HepG2 (cell line): ENCODE measurements around the gene PLIN5. TPM values are rescaled to one million over a fixed set of nuclear protein-coding genes. Genes with fewer than 3 reads are reported as not detected.

Experiments used
- ARID2 ChIP-seq: sonication (generic); formaldehyde crosslinking; IDR thresholded peaks from 2 replicates; pipeline ENCODE4 v1.8.1; 2022; ENCODE audit warnings: mild to moderate bottlenecking, missing genetic modification reagents, borderline replicate concordance
- BCLAF1 ChIP-seq: fragments of 450-650 bp; IDR thresholded peaks from 2 replicates; pipeline ENCODE4 v1.6.1; 2017; ENCODE audit warnings: mild to moderate bottlenecking
- GTF3A ChIP-seq: sonication (generic); formaldehyde crosslinking; conservative IDR thresholded peaks from 2 replicates; pipeline ENCODE4 v1.4.0; 2020; ENCODE audit warnings: mild to moderate bottlenecking, missing genetic modification reagents
- HMG20B ChIP-seq: conservative IDR thresholded peaks from 2 replicates; pipeline ENCODE4 v1.6.1; 2016; ENCODE audit warnings: missing genetic modification reagents, missing compliant biosample characterization
- KLF11 ChIP-seq: IDR thresholded peaks from 2 replicates; pipeline ENCODE4 v1.6.1; 2016; ENCODE audit warnings: missing compliant biosample characterization
- MXD1 ChIP-seq: sonication (generic); formaldehyde crosslinking; IDR thresholded peaks from 2 replicates; pipeline ENCODE4 v1.4.0; 2020; ENCODE audit warnings: mild to moderate bottlenecking, missing genetic modification reagents
- MYC ChIP-seq: sonication (generic); formaldehyde crosslinking; IDR thresholded peaks from 2 replicates; pipeline ENCODE4 v1.9.0; 2021; ENCODE audit warnings: missing genetic modification reagents, borderline replicate concordance
- NR2F6 ChIP-seq, 2 experiments: IDR thresholded peaks; 2 replicates each; pipeline ENCODE4 v1.6.1; 2016; ENCODE audit warnings: antibody characterized with exemption in 1 of 2, mild to moderate bottlenecking in 1 of 2
- SOX5 ChIP-seq: IDR thresholded peaks from 2 replicates; pipeline ENCODE4 v1.6.1; 2016; ENCODE audit warnings: borderline replicate concordance
- STAT6 ChIP-seq: sonication (generic); formaldehyde crosslinking; IDR thresholded peaks from 2 replicates; pipeline ENCODE4 v1.4.0; 2020; ENCODE audit warnings: missing genetic modification reagents, mild to moderate bottlenecking, borderline replicate concordance
- TEAD3 ChIP-seq: optimal IDR thresholded peaks from 2 replicates; pipeline ENCODE3; 2016; ENCODE audit warnings: borderline replicate concordance
- ZBTB10 ChIP-seq: sonication (generic); formaldehyde crosslinking; IDR thresholded peaks from 2 replicates; pipeline ENCODE4 v1.4.0; 2020; ENCODE audit warnings: missing genetic modification reagents, borderline replicate concordance
- ZBTB7A ChIP-seq: sonication (generic); formaldehyde crosslinking; IDR thresholded peaks from 2 replicates; pipeline ENCODE4 v1.8.0; 2022; ENCODE audit warnings: mild to moderate bottlenecking, missing genetic modification reagents
- ZC3H4 ChIP-seq: sonication (generic); formaldehyde crosslinking; IDR thresholded peaks from 2 replicates; pipeline ENCODE4 v1.4.0; 2020; ENCODE audit warnings: missing genetic modification reagents, borderline replicate concordance
- ZNF138 ChIP-seq: sonication (generic); formaldehyde crosslinking; IDR thresholded peaks from 2 replicates; pipeline ENCODE4 v1.5.0; 2020; ENCODE audit warnings: mild to moderate bottlenecking, low read depth, missing genetic modification reagents
- ZNF362 ChIP-seq: sonication (generic); formaldehyde crosslinking; IDR thresholded peaks from 2 replicates; pipeline ENCODE4 v1.4.0; 2020; ENCODE audit warnings: missing genetic modification reagents, mild to moderate bottlenecking, borderline replicate concordance
- polyA plus RNA-seq, 8 experiments: library from polyadenylated mRNA; depleted of rRNA in 3 of 8; stranded (reverse) in 7 of 8; unstranded in 1 of 8; fragments of >200 nt; fragmentation: Illumina TruSeq in 4 of 8; extraction: Trizol in 4 of 8; gene quantifications; 2 replicates each; pipeline versions ENCODE4 v1.2.1 to v1.2.3, GENCODE V29; 2011 to 2016; ENCODE audit warnings: low read depth in 4 of 8, missing spikeins in 1 of 8, mixed read lengths in 1 of 8; ENCODE audit not compliant: insufficient read depth in 1 of 8
- total RNA-seq, 5 experiments: library from RNA; depleted of rRNA; stranded (reverse); fragments of >200 nt; fragmentation: Illumina TruSeq; extraction: Trizol; gene quantifications; 2 replicates each; pipeline ENCODE4 v1.2.3, GENCODE V29; 2016; ENCODE audit warnings: low read depth in 1 of 5
- TF ChIP-seq, protein P1 (sequence below): sonication (generic); formaldehyde crosslinking; IDR thresholded peaks from 2 replicates; pipeline ENCODE4 v1.5.0; 2020; ENCODE audit warnings: mild to moderate bottlenecking, low read depth, missing genetic modification reagents, borderline replicate concordance

PLIN5 gene
- total and polyA plus RNA-seq, 2 of the 13 experiments (the other 11 are each of a cell fraction or from before 2014, with no cell fraction given): 1.8 to 4.8 TPM

GRCh38 chr19:4582980-4583842 lies 48.2 kb upstream of the PLIN5 start (continued):
- peak; percentile 36; the same call in 1 of the 2 replicates for TF ChIP-seq ZBTB7A (CRISPR knock-in tag)
- TF ChIP-seq ARID2 (CRISPR knock-in tag): peak; percentile 69; the same call in 1 of the 2 replicates
- TF ChIP-seq NR2F6 (IDR thresholded peaks at IDR 0.05): no peak
- TF ChIP-seq NR2F6 (CRISPR knock-in tag; IDR thresholded peaks at IDR 0.05): 0 out of 2 replicates have a peak, but pooled peaks have one; percentile 43
- no peak for TF ChIP-seq GTF3A (CRISPR knock-in tag)
- 0 out of 2 replicates have a peak, but pooled peaks have one; percentile 5 for TF ChIP-seq ZNF138 (CRISPR knock-in tag)
- TF ChIP-seq MYC (CRISPR knock-in tag): no peak
- no peak for TF ChIP-seq HMG20B
- TF ChIP-seq KLF11 (CRISPR knock-in tag): peak; percentile 28; the same call in 1 of the 2 replicates
- peak; percentile 46; the same call in 1 of the 2 replicates for TF ChIP-seq MXD1 (CRISPR knock-in tag)
- TF ChIP-seq ZC3H4 (CRISPR knock-in tag): 0 out of 2 replicates have a peak, but pooled peaks have one; percentile 33
- TF ChIP-seq BCLAF1: no peak
- TF ChIP-seq ZNF362 (CRISPR knock-in tag): no peak
- no peak for TF ChIP-seq ZBTB10 (CRISPR knock-in tag)
- peak; percentile 60 for TF ChIP-seq TEAD3 (CRISPR knock-in tag)
- peak; percentile 25; the same call in 1 of the 2 replicates for TF ChIP-seq SOX5 (CRISPR knock-in tag)
- no peak for TF ChIP-seq STAT6
- TF ChIP-seq, protein P1, sequence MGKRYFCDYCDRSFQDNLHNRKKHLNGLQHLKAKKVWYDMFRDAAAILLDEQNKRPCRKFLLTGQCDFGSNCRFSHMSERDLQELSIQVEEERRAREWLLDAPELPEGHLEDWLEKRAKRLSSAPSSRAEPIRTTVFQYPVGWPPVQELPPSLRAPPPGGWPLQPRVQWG (CRISPR knock-in tag): no peak
